ENCODE results near the gene SLC7A14.

- TF ChIP-seq POLR2A (IDR thresholded peaks at IDR 0.05; ENCODE audit: extremely low read depth, insufficient read length) (no peak), CTCF (IDR thresholded peaks at IDR 0.05; ENCODE audit: low read depth, low read length) (no peak), MYC (IDR thresholded peaks at IDR 0.05; ENCODE audit: low read depth, low read length) (no peak)
- TF ChIP-seq, protein P1, sequence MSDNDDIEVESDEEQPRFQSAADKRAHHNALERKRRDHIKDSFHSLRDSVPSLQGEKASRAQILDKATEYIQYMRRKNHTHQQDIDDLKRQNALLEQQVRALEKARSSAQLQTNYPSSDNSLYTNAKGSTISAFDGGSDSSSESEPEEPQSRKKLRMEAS (IDR thresholded peaks at IDR 0.05; ENCODE audit: low read depth, low read length): no peak
These were observed 153.5 kb downstream of the SLC7A14 start for GRCh38 chr3:170432416-170432815.

Measured in NB4 (cell line).